Keratinocyte (primary cell): Measurements from ENCODE around the gene HSPG2. TPM values are rescaled to one million over a fixed set of nuclear protein-coding genes. Genes with fewer than 3 reads are reported as not detected.

ENCODE experiments used
- DNase-seq: peaks from one replicate; pipeline ENCODE4 v3.0.0-alpha.2; 2011; ENCODE audit warnings: low read depth, missing footprints, low spot score
- FAIRE-seq: peaks from 2 replicates; lab custom pipeline; 2011; peaks lifted over from hg19 to GRCh38; lab: Jason Lieb, UNC
- H2AFZ ChIP-seq: 2 replicates; pipeline ENCODE4 v1.6.0; 2012; ENCODE audit warnings: low read length, control low read depth, inconsistent platforms; ENCODE audit not compliant: control insufficient read depth
- H3K27ac ChIP-seq: 2 replicates; pipeline ENCODE4 v1.5.1; 2011; ENCODE audit warnings: low read length; ENCODE audit not compliant: control insufficient read depth, insufficient read depth
- H3K27me3 ChIP-seq: 3 replicates; pipeline ENCODE4 v1.6.0; 2011; ENCODE audit warnings: low read length; ENCODE audit not compliant: control insufficient read depth, insufficient read depth; ENCODE audit errors: extremely low read depth
- H3K36me3 ChIP-seq, 2 experiments: 2 replicates in 1 of 2; 3 replicates in 1 of 2; pipeline ENCODE4 v1.5.1; 2011; ENCODE audit warnings: low read length in 2 of 2, mild to moderate bottlenecking in 1 of 2; ENCODE audit not compliant: control insufficient read depth in 2 of 2, insufficient read depth in 2 of 2; ENCODE audit errors: extremely low read depth in 1 of 2
- H3K4me1 ChIP-seq: 3 replicates; pipeline ENCODE4 v1.5.1; 2011; ENCODE audit warnings: low read length; ENCODE audit not compliant: control insufficient read depth, insufficient read depth; ENCODE audit errors: extremely low read depth
- H3K4me2 ChIP-seq: 3 replicates; pipeline ENCODE4 v1.6.0; 2011; ENCODE audit warnings: low read depth, low read length; ENCODE audit not compliant: control insufficient read depth, insufficient read depth; ENCODE audit errors: extremely low read depth
- H3K4me3 ChIP-seq, 3 experiments: fragments of 200-600 bp in 1 of 3; sonication (generic) in 1 of 3; 2 replicates in 2 of 3; 3 replicates in 1 of 3; pipeline ENCODE4 v1.5.1; 2011 to 2016; ENCODE audit warnings: low read length in 3 of 3, mild to moderate bottlenecking in 3 of 3, control low read depth in 2 of 3, inconsistent platforms in 1 of 3, low read depth in 1 of 3, mixed read lengths in 1 of 3, mixed run types in 1 of 3, moderate library complexity in 1 of 3; ENCODE audit not compliant: control insufficient read depth in 2 of 3, insufficient read depth in 2 of 3; ENCODE audit errors: extremely low read depth in 1 of 3
- H3K79me2 ChIP-seq: 2 replicates; pipeline ENCODE4 v1.6.0; 2012; ENCODE audit warnings: low read length; ENCODE audit not compliant: control insufficient read depth, insufficient read depth
- H3K9ac ChIP-seq: 3 replicates; pipeline ENCODE4 v1.6.0; 2011; ENCODE audit warnings: low read length; ENCODE audit not compliant: control insufficient read depth, insufficient read depth; ENCODE audit errors: extremely low read depth
- H3K9me1 ChIP-seq: 3 replicates; pipeline ENCODE4 v1.6.0; 2011; ENCODE audit warnings: low read length; ENCODE audit not compliant: control insufficient read depth, insufficient read depth; ENCODE audit errors: extremely low read depth
- H3K9me3 ChIP-seq: 2 replicates; pipeline ENCODE4 v1.5.1; 2012; ENCODE audit warnings: low read depth, low read length; ENCODE audit not compliant: control insufficient read depth
- H4K20me1 ChIP-seq: 3 replicates; pipeline ENCODE4 v1.6.0; 2011; ENCODE audit warnings: low read length; ENCODE audit not compliant: control insufficient read depth, insufficient read depth; ENCODE audit errors: extremely low read depth
- EZH2 ChIP-seq: IDR thresholded peaks from one replicate; pipeline ENCODE4 v1.6.1; 2012; ENCODE audit warnings: inconsistent platforms, mild to moderate bottlenecking, low read length, moderate library complexity
- dilution Hi-C: fragments of 300-500 bp; cut with MboI; formaldehyde crosslinking; loops from one replicate; pipeline ENCODE4 v1.7.0; 2020; ENCODE audit warnings: low sequenced_read_pairs; ENCODE audit not compliant: extremely low pct_ligation_motif_present
- polyA plus RNA-seq, 5 experiments: library from polyadenylated mRNA; depleted of rRNA in 3 of 5; stranded (reverse) in 3 of 5; stranded (forward) in 1 of 5; unstranded in 1 of 5; fragments of >200 nt; gene quantifications; 1 replicate in 1 of 5; 2 replicates in 3 of 5; 3 replicates in 1 of 5; pipeline versions ENCODE4 v1.2.1 to v1.2.3, GENCODE V29; 2011 to 2012; ENCODE audit warnings: missing spikeins in 2 of 5, low read depth in 1 of 5, low replicate concordance in 1 of 5
- TF ChIP-seq, protein P1 (sequence below), 3 experiments: IDR thresholded peaks in 1 of 3; conservative IDR thresholded peaks in 1 of 3; optimal IDR thresholded peaks in 1 of 3; 2 replicates in 2 of 3; 3 replicates in 1 of 3; pipeline versions ENCODE3 to v1.5.1; 2011; ENCODE audit warnings: low read length in 3 of 3, mild to moderate bottlenecking in 3 of 3, moderate library complexity in 2 of 3, control low read depth in 1 of 3, inconsistent platforms in 1 of 3; ENCODE audit not compliant: insufficient read depth in 2 of 3; ENCODE audit errors: extremely low read depth in 1 of 3

The HSPG2 gene
- polyA plus RNA-seq, 1 donor (not counting 4 experiments of a cell fraction or from before 2014, with no cell fraction given) = 9.0 TPM

DNA sequence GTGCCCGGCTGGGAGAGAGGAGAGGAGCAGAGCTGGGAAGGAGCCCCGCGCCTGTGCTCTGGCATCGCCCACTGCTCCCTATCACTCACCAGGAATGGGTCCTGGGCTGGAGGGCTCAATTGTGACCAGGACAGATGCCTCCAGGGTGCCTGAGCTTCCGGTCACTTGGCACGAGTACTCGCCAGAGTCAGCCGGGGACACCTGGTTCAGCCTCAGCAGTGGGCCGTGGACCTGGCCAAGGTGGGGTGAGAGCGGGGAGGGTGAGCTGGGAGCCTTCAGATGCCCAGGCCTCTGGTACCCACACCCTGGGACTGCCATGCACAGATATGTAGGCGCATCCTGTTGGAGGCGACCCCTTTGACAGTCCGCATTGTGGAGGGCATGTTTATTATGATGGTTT lies 93.9 kb downstream of the HSPG2 start:
- Histone ChIP-seq H4K20me1 (no peaks in the 10 kb centered on the region), H3K9me1 (no peaks in the 10 kb centered on the region), H3K27me3 (no peaks in the 10 kb centered on the region), H3K4me2 (no peak overlapping the region), H3K4me3 (no peak overlapping the region), H3K4me1 (no peaks in the 10 kb centered on the region), H3K36me3 (peaks cover 39 to 55% of the 10 kb centered on the region in 2 experiments), H3K9me3 (no peaks in the 10 kb centered on the region), H2AFZ (no peak overlapping the region), H3K79me2 (no peaks in the 10 kb centered on the region), H3K27ac (no peak overlapping the region), H3K9ac (no peak overlapping the region)
- dilution Hi-C loops = no loop called here
- no peak for FAIRE-seq
- TF ChIP-seq EZH2 = no peak
- TF ChIP-seq, protein P1, sequence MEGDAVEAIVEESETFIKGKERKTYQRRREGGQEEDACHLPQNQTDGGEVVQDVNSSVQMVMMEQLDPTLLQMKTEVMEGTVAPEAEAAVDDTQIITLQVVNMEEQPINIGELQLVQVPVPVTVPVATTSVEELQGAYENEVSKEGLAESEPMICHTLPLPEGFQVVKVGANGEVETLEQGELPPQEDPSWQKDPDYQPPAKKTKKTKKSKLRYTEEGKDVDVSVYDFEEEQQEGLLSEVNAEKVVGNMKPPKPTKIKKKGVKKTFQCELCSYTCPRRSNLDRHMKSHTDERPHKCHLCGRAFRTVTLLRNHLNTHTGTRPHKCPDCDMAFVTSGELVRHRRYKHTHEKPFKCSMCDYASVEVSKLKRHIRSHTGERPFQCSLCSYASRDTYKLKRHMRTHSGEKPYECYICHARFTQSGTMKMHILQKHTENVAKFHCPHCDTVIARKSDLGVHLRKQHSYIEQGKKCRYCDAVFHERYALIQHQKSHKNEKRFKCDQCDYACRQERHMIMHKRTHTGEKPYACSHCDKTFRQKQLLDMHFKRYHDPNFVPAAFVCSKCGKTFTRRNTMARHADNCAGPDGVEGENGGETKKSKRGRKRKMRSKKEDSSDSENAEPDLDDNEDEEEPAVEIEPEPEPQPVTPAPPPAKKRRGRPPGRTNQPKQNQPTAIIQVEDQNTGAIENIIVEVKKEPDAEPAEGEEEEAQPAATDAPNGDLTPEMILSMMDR (optimal IDR thresholded peaks at IDR 0.05 in 1 of 3, IDR thresholded peaks at IDR 0.05 in 1 of 3, conservative IDR thresholded peaks at IDR 0.05 in 1 of 3; ENCODE audit: extremely low read depth in 1 of 3, insufficient read depth in 2 of 3, low read length in 3 of 3) = no peak
- no peak for DNase-seq

- H3K4me2 ChIP-seq = no peak overlapping the region
- H3K4me1 ChIP-seq = no peaks in the 10 kb centered on the region
- no peak for FAIRE-seq
- dilution Hi-C loops = no loop called here
- no peak overlapping the region for H3K4me3 ChIP-seq
- no peaks in the 10 kb centered on the region for H3K79me2 ChIP-seq
- H3K27me3 ChIP-seq = no peaks in the 10 kb centered on the region
- no peaks in the 10 kb centered on the region for H4K20me1 ChIP-seq
- DNase-seq = no peak
- no peak overlapping the region for H3K9ac ChIP-seq
- H2AFZ ChIP-seq = no peak overlapping the region
- peaks cover 37 to 56% of the 10 kb centered on the region in 2 experiments for H3K36me3 ChIP-seq
- TF ChIP-seq, protein P1 (optimal IDR thresholded peaks at IDR 0.05 in 1 of 3, IDR thresholded peaks at IDR 0.05 in 1 of 3, conservative IDR thresholded peaks at IDR 0.05 in 1 of 3; ENCODE audit: extremely low read depth in 1 of 3, insufficient read depth in 2 of 3, low read length in 3 of 3) = no peak
- TF ChIP-seq EZH2 = no peak
- no peaks in the 10 kb centered on the region for H3K9me1 ChIP-seq
- no peak overlapping the region for H3K27ac ChIP-seq
- H3K9me3 ChIP-seq = no peaks in the 10 kb centered on the region
These were observed 94.4 kb downstream of the HSPG2 start for GRCh38 chr1:21842606-21843162.
